ENCODE results near the gene TNC. TPM values are rescaled to one million over a fixed set of nuclear protein-coding genes. Genes with fewer than 3 reads are reported as not detected.

The TNC gene
- total and polyA plus RNA-seq, 2 of the 4 experiments (the other 2 are of a cell fraction), result 192 to 253 TPM

DNA sequence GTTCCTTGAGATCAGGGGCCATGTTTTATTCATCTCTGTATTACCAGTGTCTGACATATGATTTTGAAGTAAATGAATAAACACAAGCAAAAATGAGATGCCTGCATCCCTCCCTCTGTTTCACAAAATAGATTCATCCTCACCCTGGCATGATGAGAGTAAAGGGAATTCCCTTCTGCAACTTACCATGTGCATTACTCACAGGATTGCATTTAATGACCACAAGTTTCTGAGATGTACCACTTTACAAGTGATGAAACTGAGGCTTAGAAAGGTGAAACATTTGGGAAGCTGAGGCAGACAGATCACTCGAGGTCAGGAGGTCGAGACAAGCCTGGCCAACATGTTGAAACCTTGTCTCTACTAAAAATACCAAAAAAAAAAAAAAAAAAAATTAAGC is 113.4 kb downstream of the TNC start:
- WGBS, 2 experiments (ENCODE audit: extremely low coverage in 2 of 2, insufficient read length in 1 of 2), result no CpG with 5 or more reads among the region's 2 CpGs

More for the DNA sequence above, 113.4 kb downstream of the TNC start:
- Histone ChIP-seq H2BK120ac (ENCODE audit: low read depth, low read length) (no peak overlapping the region), H3K4ac (ENCODE audit: low read depth, low read length) (no peak overlapping the region), H3K56ac (ENCODE audit: extremely low read depth, insufficient read depth, low read length) (no peak overlapping the region), H3K36me3 (ENCODE audit: control insufficient read depth, insufficient read depth, low read length) (no peaks in the 10 kb centered on the region), H3K4me2 (ENCODE audit: low read depth, low read length) (no peak overlapping the region), H3K9me1 (ENCODE audit: insufficient read depth, low read length) (peaks cover 9% of the 10 kb centered on the region), H3K4me3 (ENCODE audit: insufficient read depth, low read depth, low read length) (no peak overlapping the region), H3K18ac (ENCODE audit: low read depth, low read length) (no peak overlapping the region), H3K27me3 (ENCODE audit: control insufficient read depth, insufficient read depth, low read length) (peaks cover 21% of the 10 kb centered on the region), H4K5ac (ENCODE audit: low read depth, low read length) (no peak overlapping the region), H2BK5ac (ENCODE audit: low read depth, low read length, poor library complexity, severe bottlenecking) (no peak overlapping the region), H3K9me3 (ENCODE audit: control insufficient read depth, insufficient read depth, low read length) (no peaks in the 10 kb centered on the region), H3K79me1 (ENCODE audit: low read depth in 1 of 2, low read length in 2 of 2) (no peaks in the 10 kb centered on the region), H2AFZ (replicated peaks; ENCODE audit: low read length, poor library complexity) (no peak overlapping the region), H2BK15ac (ENCODE audit: low read depth, low read length) (no peak overlapping the region), H3K23ac (ENCODE audit: low read depth, low read length) (no peak overlapping the region), H3K14ac (replicated peaks; ENCODE audit: low read depth, low read length) (no peak overlapping the region), H3K9ac (ENCODE audit: low read depth, low read length) (no peak overlapping the region), H2AK9ac (replicated peaks; ENCODE audit: low read depth, low read length, poor library complexity) (no peak overlapping the region), H3K27ac (ENCODE audit: insufficient read depth, low read length) (no peak overlapping the region), H2AK5ac (ENCODE audit: low read depth, low read length) (no peak overlapping the region), H3K4me1 (ENCODE audit: control insufficient read depth, insufficient read depth, low read length) (peaks cover 2% of the 10 kb centered on the region; the same call in 1 of the 2 replicates), H2BK20ac (ENCODE audit: low read depth, low read length) (no peak overlapping the region), H4K20me1 (ENCODE audit: insufficient read depth, low read length) (no peaks in the 10 kb centered on the region), H4K8ac (ENCODE audit: low read depth in 2 of 2, low read length in 2 of 2) (no peak overlapping the region), H4K91ac (ENCODE audit: insufficient read depth, low read depth, low read length) (no peak overlapping the region)
- dilution Hi-C loops (cut with HindIII; ENCODE audit: low sequenced_read_pairs, unreplicated experiment) (no loop called here), in situ Hi-C loops (cut with MboI; ENCODE audit: low sequenced_read_pairs) (no loop called here), intact Hi-C loops (cut with micrococcal nuclease) (no loop called here)
- DNase-seq (no peak), ATAC-seq (ENCODE audit: low read depth) (no peak)
- CTCF ChIA-PET, result interaction anchor here (0.6 to 0.8 kb wide), 2 partner anchors 96 to 922 kb away, joined by 3 read pairs; no protein-coding TSS in a partner anchor
- no TSS peak for BruUV-seq (replicated peaks)
- POLR2A ChIA-PET (ENCODE audit: unreplicated experiment), result no interaction called here
- no peak for TF ChIP-seq NFE2L2 (IDR thresholded peaks at IDR 0.05; ENCODE audit: low read depth, low read length)
- no peak for TF ChIP-seq CHD1 (IDR thresholded peaks at IDR 0.05; ENCODE audit: low read depth, low read length)
- TF ChIP-seq SMC3 (IDR thresholded peaks at IDR 0.05; ENCODE audit: low read depth, low read length), result no peak
- TF ChIP-seq CEBPB (IDR thresholded peaks at IDR 0.05; ENCODE audit: low read depth, low read length), result no peak
- no peak for TF ChIP-seq FOS (IDR thresholded peaks at IDR 0.05; ENCODE audit: low read depth, low read length)
- TF ChIP-seq, protein P1, sequence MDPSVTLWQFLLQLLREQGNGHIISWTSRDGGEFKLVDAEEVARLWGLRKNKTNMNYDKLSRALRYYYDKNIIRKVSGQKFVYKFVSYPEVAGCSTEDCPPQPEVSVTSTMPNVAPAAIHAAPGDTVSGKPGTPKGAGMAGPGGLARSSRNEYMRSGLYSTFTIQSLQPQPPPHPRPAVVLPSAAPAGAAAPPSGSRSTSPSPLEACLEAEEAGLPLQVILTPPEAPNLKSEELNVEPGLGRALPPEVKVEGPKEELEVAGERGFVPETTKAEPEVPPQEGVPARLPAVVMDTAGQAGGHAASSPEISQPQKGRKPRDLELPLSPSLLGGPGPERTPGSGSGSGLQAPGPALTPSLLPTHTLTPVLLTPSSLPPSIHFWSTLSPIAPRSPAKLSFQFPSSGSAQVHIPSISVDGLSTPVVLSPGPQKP (IDR thresholded peaks at IDR 0.05; ENCODE audit: borderline replicate concordance, low read depth, low read length), result no peak
- no peak for TF ChIP-seq MAZ (IDR thresholded peaks at IDR 0.05; ENCODE audit: borderline replicate concordance, low read depth, low read length)
- TF ChIP-seq RAD21 (IDR thresholded peaks at IDR 0.05; ENCODE audit: low read length), result no peak
- no peak for TF ChIP-seq CTCF (conservative IDR thresholded peaks at IDR 0.05; ENCODE audit: low read depth, low read length)
- TF ChIP-seq POLR2A (IDR thresholded peaks at IDR 0.05; ENCODE audit: low read depth, low read length), result no peak
- no peak for TF ChIP-seq BHLHE40 (IDR thresholded peaks at IDR 0.05; ENCODE audit: low read depth, low read length)
- TF ChIP-seq MXI1 (IDR thresholded peaks at IDR 0.05; ENCODE audit: borderline replicate concordance, low read depth, low read length), result no peak
- TF ChIP-seq RCOR1 (IDR thresholded peaks at IDR 0.05; ENCODE audit: insufficient replicate concordance, low read length), result no peak
- TF ChIP-seq MAFK (IDR thresholded peaks at IDR 0.05; ENCODE audit: low read depth, low read length), result no peak
- no peak for TF ChIP-seq RFX5 (IDR thresholded peaks at IDR 0.05; ENCODE audit: low read depth, low read length)
- TF ChIP-seq, protein P2, sequence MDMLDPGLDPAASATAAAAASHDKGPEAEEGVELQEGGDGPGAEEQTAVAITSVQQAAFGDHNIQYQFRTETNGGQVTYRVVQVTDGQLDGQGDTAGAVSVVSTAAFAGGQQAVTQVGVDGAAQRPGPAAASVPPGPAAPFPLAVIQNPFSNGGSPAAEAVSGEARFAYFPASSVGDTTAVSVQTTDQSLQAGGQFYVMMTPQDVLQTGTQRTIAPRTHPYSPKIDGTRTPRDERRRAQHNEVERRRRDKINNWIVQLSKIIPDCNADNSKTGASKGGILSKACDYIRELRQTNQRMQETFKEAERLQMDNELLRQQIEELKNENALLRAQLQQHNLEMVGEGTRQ (IDR thresholded peaks at IDR 0.05; ENCODE audit: low read depth, low read length), result no peak

Data from IMR-90 (cell line).